SK-N-SH (cell line): ENCODE results near the gene POU2F1. TPM values are rescaled to one million over a fixed set of nuclear protein-coding genes. Genes with fewer than 3 reads are reported as not detected.

Experiments
- CTCF ChIA-PET: fragments of 300-600, 350-600 bp; formaldehyde crosslinking; extraction: SDS; loops from one replicate; lab custom pipeline; 2021; lab: Yijun Ruan, JAX
- POLR2A ChIA-PET: fragments of 350-600 bp; sonication (Branson Sonifier 250); formaldehyde crosslinking; extraction: SDS; loops from one replicate; lab custom pipeline; 2020; ENCODE audit warnings: antibody characterized with exemption, inconsistent platforms; lab: Yijun Ruan, JAX
- DNase-seq: peaks from one replicate; pipeline ENCODE4 v3.0.0; 2012
- H2AFZ ChIP-seq: fragments of 200-600 bp; sonication (generic); 2 replicates; pipeline ENCODE4 v1.8.1; 2016; ENCODE audit warnings: antibody characterized with exemption, mild to moderate bottlenecking, low read depth
- H3F3A ChIP-seq: fragments of 200-600 bp; sonication (generic); replicated peaks from 2 replicates; pipeline ENCODE3; 2016; ENCODE audit warnings: antibody characterized with exemption, mild to moderate bottlenecking; ENCODE audit not compliant: insufficient read depth
- H3K27ac ChIP-seq, 2 experiments: fragments of 200-500 bp in 1 of 2; fragments of 200-600 bp in 1 of 2; sonication (Bioruptor generic) in 1 of 2; sonication (generic), shearing (Covaris generic) in 1 of 2; 2 replicates each; pipeline versions ENCODE4 v1.5.1 to v1.6.1; 2014 to 2016; ENCODE audit warnings: low read depth in 2 of 2, inconsistent platforms in 1 of 2, low read length in 1 of 2, mild to moderate bottlenecking in 1 of 2, mixed read lengths in 1 of 2
- H3K27me3 ChIP-seq: fragments of 200-600 bp; sonication (generic), shearing (Covaris generic); 2 replicates; pipeline ENCODE4 v1.6.1; 2016; ENCODE audit warnings: mixed run types; ENCODE audit not compliant: insufficient read depth
- H3K36me3 ChIP-seq, 2 experiments: fragments of 200-500 bp in 1 of 2; fragments of 200-600 bp in 1 of 2; sonication (Bioruptor generic) in 1 of 2; sonication (generic) in 1 of 2; replicated peaks in 1 of 2; 2 replicates each; pipeline versions ENCODE3 to v1.5.1; 2014 to 2016; ENCODE audit warnings: low read length in 1 of 2, mild to moderate bottlenecking in 1 of 2; ENCODE audit not compliant: insufficient read depth in 2 of 2, control insufficient read depth in 1 of 2
- H3K4me1 ChIP-seq, 2 experiments: fragments of 200-500 bp in 1 of 2; fragments of 200-600 bp in 1 of 2; sonication (Bioruptor generic) in 1 of 2; sonication (generic), shearing (Covaris generic) in 1 of 2; 2 replicates each; pipeline versions ENCODE4 v1.5.1 to v1.6.1; 2014 to 2016; ENCODE audit warnings: low read depth in 1 of 2, low read length in 1 of 2, mixed run types in 1 of 2; ENCODE audit not compliant: insufficient read depth in 2 of 2, control insufficient read depth in 1 of 2
- H3K4me2 ChIP-seq: fragments of 200-600 bp; sonication (generic), shearing (Covaris generic); 2 replicates; pipeline ENCODE4 v1.6.1; 2017; ENCODE audit warnings: mixed run types
- H3K4me3 ChIP-seq, 2 experiments: fragments of 200-500 bp in 1 of 2; fragments of 200-600 bp in 1 of 2; sonication (Bioruptor generic) in 1 of 2; sonication (generic), shearing (Covaris generic) in 1 of 2; 2 replicates each; pipeline versions ENCODE4 v1.5.1 to v1.8.1; 2014 to 2016; ENCODE audit warnings: low read depth in 2 of 2, inconsistent platforms in 1 of 2, low read length in 1 of 2, mild to moderate bottlenecking in 1 of 2, mixed read lengths in 1 of 2, moderate library complexity in 1 of 2
- H3K79me2 ChIP-seq: fragments of 200-600 bp; sonication (generic); 2 replicates; pipeline ENCODE4 v1.8.1; 2017; ENCODE audit warnings: mild to moderate bottlenecking; ENCODE audit not compliant: insufficient read depth
- H3K9ac ChIP-seq: fragments of 200-600 bp; sonication (generic); 2 replicates; pipeline ENCODE4 v1.6.1; 2017; ENCODE audit warnings: mixed run types
- H3K9me2 ChIP-seq: fragments of 200-600 bp; sonication (generic); 2 replicates; pipeline ENCODE4 v1.6.1; 2017; ENCODE audit warnings: mixed run types
- H3K9me3 ChIP-seq: fragments of 200-600 bp; sonication (generic); 2 replicates; pipeline ENCODE4 v1.6.1; 2017; ENCODE audit warnings: mixed run types, mild to moderate bottlenecking, moderate library complexity
- H4K20me1 ChIP-seq: fragments of 200-600 bp; sonication (generic); 2 replicates; pipeline ENCODE4 v1.6.1; 2017; ENCODE audit warnings: mild to moderate bottlenecking, mixed run types; ENCODE audit not compliant: insufficient read depth
- CHD2 ChIP-seq: fragments of 150-350 bp; IDR thresholded peaks from 2 replicates; pipeline ENCODE4 v1.6.1; 2018; ENCODE audit warnings: low read length; ENCODE audit not compliant: partially characterized antibody
- EZH2phosphoT487 ChIP-seq: fragments of 200-600 bp; sonication (generic); IDR thresholded peaks from 2 replicates; pipeline ENCODE4 v1.6.1; 2017; ENCODE audit warnings: low read depth, mixed run types, mild to moderate bottlenecking, antibody characterized with exemption, moderate library complexity, borderline replicate concordance
- FOSL2 ChIP-seq: IDR thresholded peaks from 2 replicates; pipeline ENCODE4 v1.4.0; 2012; ENCODE audit warnings: low read depth, mild to moderate bottlenecking, moderate library complexity, borderline replicate concordance
- MAX ChIP-seq: IDR thresholded peaks from 2 replicates; pipeline ENCODE4 v1.4.0; 2012; ENCODE audit warnings: low read depth
- MXI1 ChIP-seq: IDR thresholded peaks from 2 replicates; pipeline ENCODE4 v1.6.1; 2012; ENCODE audit warnings: mild to moderate bottlenecking, low read depth, low read length, improper control_type of control experiment
- RCOR1 ChIP-seq: fragments of 150-350 bp; IDR thresholded peaks from 2 replicates; pipeline ENCODE4 v1.6.1; 2017; ENCODE audit warnings: antibody characterized with exemption, low read length
- SIN3A ChIP-seq: IDR thresholded peaks from 2 replicates; pipeline ENCODE4 v1.6.1; 2012; ENCODE audit warnings: low read depth, mild to moderate bottlenecking, low read length, moderate library complexity, borderline replicate concordance
- TCF12 ChIP-seq: IDR thresholded peaks from 2 replicates; pipeline ENCODE4 v1.4.0; 2012
- USF2 ChIP-seq: fragments of 150-350 bp; IDR thresholded peaks from 2 replicates; pipeline ENCODE4 v1.6.1; 2017; ENCODE audit warnings: antibody characterized with exemption, low read length, low read depth, borderline replicate concordance
- YY1 ChIP-seq: IDR thresholded peaks from 2 replicates; pipeline ENCODE4 v1.4.0; 2012; ENCODE audit warnings: low read depth, mild to moderate bottlenecking
- ZBTB33 ChIP-seq: IDR thresholded peaks from 2 replicates; pipeline ENCODE4 v1.4.0; 2012; ENCODE audit warnings: low read depth, borderline replicate concordance
- WGBS: methylation state at CpG from one replicate; pipeline ENCODE4 v1.1.6; 2017; ENCODE audit warnings: low lambda C conversion rate; 5-methylcytosine and 5-hydroxymethylcytosine counted together
- polyA plus RNA-seq, 3 experiments: library from polyadenylated mRNA; depleted of rRNA; stranded (reverse); fragments of >200 nt; gene quantifications; 2 replicates each; pipeline ENCODE4 v1.2.3, GENCODE V29; 2012

The POU2F1 gene
- polyA plus RNA-seq, 1 of the 3 experiments (the other 2 are of a cell fraction): 1.2 TPM

GRCh38 chr1:167339405-167339804 is 118.7 kb downstream of the POU2F1 start:
- H3F3A ChIP-seq: peaks cover 4% of the 10 kb centered on the region
- H3K9me2 ChIP-seq: peaks cover 4% of the 10 kb centered on the region; the same call in 1 of the 2 replicates
- no peak overlapping the region for H3K4me3 ChIP-seq
- H3K4me1 ChIP-seq: no peaks in the 10 kb centered on the region; a peak in 1 of 4 replicates
- H3K27me3 ChIP-seq: no peaks in the 10 kb centered on the region
- H3K79me2 ChIP-seq: no peaks in the 10 kb centered on the region
- H3K9ac ChIP-seq: no peak overlapping the region
- ChIA-PET CTCF (interaction anchor here (0.9 kb wide), 1 partner anchor 14 kb away, joined by 3 read pairs; no protein-coding TSS in a partner anchor), POLR2A (no interaction called here)
- H3K27ac ChIP-seq: no peak overlapping the region
- no peak for TF ChIP-seq RCOR1
- TF ChIP-seq MXI1: no peak
- no peak for TF ChIP-seq USF2
- no peak for TF ChIP-seq YY1
- no peak for TF ChIP-seq SIN3A
- TF ChIP-seq MAX: no peak
- TF ChIP-seq ZBTB33: no peak
- TF ChIP-seq EZH2phosphoT487: no peak
- TF ChIP-seq FOSL2: no peak
- no peak for TF ChIP-seq CHD2
- H3K4me2 ChIP-seq: no peak overlapping the region
- H3K9me3 ChIP-seq: no peaks in the 10 kb centered on the region
- no peak for DNase-seq
- peaks cover 6 to 19% of the 10 kb centered on the region in 2 experiments for H3K36me3 ChIP-seq
- H4K20me1 ChIP-seq: no peaks in the 10 kb centered on the region
- H2AFZ ChIP-seq: no peak overlapping the region

GRCh38 chr1:167342846-167343245 is 122.2 kb downstream of the POU2F1 start:
- no peaks in the 10 kb centered on the region for H3K9me2 ChIP-seq
- DNase-seq: no peak
- H2AFZ ChIP-seq: no peak overlapping the region
- H3K4me2 ChIP-seq: no peak overlapping the region
- ChIA-PET POLR2A (no interaction called here), CTCF (interaction anchor here (0.6 to 1.6 kb wide), 3 partner anchors 10 to 183 kb away, joined by 3 to 4 read pairs (median 3); no protein-coding TSS in a partner anchor)
- H4K20me1 ChIP-seq: no peaks in the 10 kb centered on the region
- no peaks in the 10 kb centered on the region for H3K9me3 ChIP-seq
- H3K27ac ChIP-seq: no peak overlapping the region
- TF ChIP-seq FOSL2 (no peak), TCF12 (no peak)
- no peak overlapping the region for H3K4me3 ChIP-seq
- WGBS: 100% methylated on average over 3 of the region's 3 CpGs
- peaks cover 4% of the 10 kb centered on the region for H3F3A ChIP-seq
- no peak overlapping the region for H3K9ac ChIP-seq
- H3K79me2 ChIP-seq: no peaks in the 10 kb centered on the region
- H3K27me3 ChIP-seq: no peaks in the 10 kb centered on the region
- peaks cover 0 to 7% of the 10 kb centered on the region in 2 experiments for H3K36me3 ChIP-seq
- no peaks in the 10 kb centered on the region; a peak in 1 of 4 replicates for H3K4me1 ChIP-seq
